Measurements from ENCODE around the gene NEO1.
A peak's percentile ranks its signal among the peaks of the same experiment; 100 is the strongest.

Gene NEO1

GRCh38 chr15:73075160-73075859 is 23.0 kb downstream of the NEO1 start:
- no peaks in the 10 kb centered on the region for H3K9me3 Mint-ChIP-seq
- H3K27ac Mint-ChIP-seq, result no peak overlapping the region
- H3K4me3 Mint-ChIP-seq, result no peak overlapping the region
- DNase-seq (ENCODE audit: low spot score), result no peak
- H3K4me1 Mint-ChIP-seq (ENCODE audit: low read depth), result peaks cover 5% of the 10 kb centered on the region
- peaks cover 2% of the 10 kb centered on the region for H3K27me3 Mint-ChIP-seq (ENCODE audit: low read depth)
- no peaks in the 10 kb centered on the region for H3K36me3 Mint-ChIP-seq (ENCODE audit: low read depth)

GRCh38 chr15:73078291-73078690 is 26.0 kb downstream of the NEO1 start:
- peaks cover 5% of the 10 kb centered on the region for H3K4me1 Mint-ChIP-seq (ENCODE audit: low read depth)
- no peaks in the 10 kb centered on the region for H3K9me3 Mint-ChIP-seq
- peaks cover 2% of the 10 kb centered on the region for H3K27me3 Mint-ChIP-seq (ENCODE audit: low read depth)
- DNase-seq (ENCODE audit: low spot score), result no peak
- no peak overlapping the region for H3K27ac Mint-ChIP-seq
- H3K36me3 Mint-ChIP-seq (ENCODE audit: low read depth), result no peaks in the 10 kb centered on the region
- no peak overlapping the region for H3K4me3 Mint-ChIP-seq

GRCh38 chr15:73078722-73079121 is 26.5 kb downstream of the NEO1 start:
- no peak for DNase-seq (ENCODE audit: low spot score)

GRCh38 chr15:73079565-73079964 is 27.3 kb downstream of the NEO1 start:
- no peak overlapping the region for H3K4me3 Mint-ChIP-seq
- no peak for DNase-seq (ENCODE audit: low spot score)

More at GRCh38 chr15:73078722-73079121, 26.5 kb downstream of the NEO1 start:
- Mint-ChIP-seq H3K36me3 (ENCODE audit: low read depth) (no peaks in the 10 kb centered on the region), H3K27me3 (ENCODE audit: low read depth) (peaks cover 2% of the 10 kb centered on the region), H3K4me3 (no peak overlapping the region), H3K27ac (no peak overlapping the region), H3K4me1 (ENCODE audit: low read depth) (peaks cover 5% of the 10 kb centered on the region), H3K9me3 (no peaks in the 10 kb centered on the region)

GRCh38 chr15:73081321-73081958 is 29.2 kb downstream of the NEO1 start:
- H3K4me3 Mint-ChIP-seq, result no peak overlapping the region
- H3K9me3 Mint-ChIP-seq, result no peaks in the 10 kb centered on the region
- peaks cover 5% of the 10 kb centered on the region for H3K4me1 Mint-ChIP-seq (ENCODE audit: low read depth)
- H3K27ac Mint-ChIP-seq, result no peak overlapping the region
- peaks cover 6% of the 10 kb centered on the region for H3K27me3 Mint-ChIP-seq (ENCODE audit: low read depth)
- DNase-seq (ENCODE audit: low spot score), result no peak
- H3K36me3 Mint-ChIP-seq (ENCODE audit: low read depth), result no peaks in the 10 kb centered on the region

More at GRCh38 chr15:73079565-73079964, 27.3 kb downstream of the NEO1 start:
- peaks cover 5% of the 10 kb centered on the region for H3K4me1 Mint-ChIP-seq (ENCODE audit: low read depth)
- H3K9me3 Mint-ChIP-seq, result no peaks in the 10 kb centered on the region
- no peaks in the 10 kb centered on the region for H3K36me3 Mint-ChIP-seq (ENCODE audit: low read depth)
- peaks cover 2% of the 10 kb centered on the region for H3K27me3 Mint-ChIP-seq (ENCODE audit: low read depth)
- no peak overlapping the region for H3K27ac Mint-ChIP-seq

- Mint-ChIP-seq H3K36me3 (ENCODE audit: low read depth) (peaks cover 3% of the 10 kb centered on the region), H3K27me3 (ENCODE audit: low read depth) (peaks cover 8% of the 10 kb centered on the region), H3K4me3 (no peak overlapping the region), H3K4me1 (ENCODE audit: low read depth) (peaks cover 10% of the 10 kb centered on the region), H3K27ac (no peak overlapping the region), H3K9me3 (no peaks in the 10 kb centered on the region)
- no peak for DNase-seq (ENCODE audit: low spot score)
Measured at GRCh38 chr15:73082812-73083211, 30.5 kb downstream of the NEO1 start.

GRCh38 chr15:73087098-73087497 is 34.8 kb downstream of the NEO1 start:
- Mint-ChIP-seq H3K36me3 (ENCODE audit: low read depth) (peaks cover 3% of the 10 kb centered on the region), H3K4me3 (peak overlapping the region; percentile 35), H3K4me1 (ENCODE audit: low read depth) (peaks cover 10% of the 10 kb centered on the region), H3K27me3 (ENCODE audit: low read depth) (peaks cover 22% of the 10 kb centered on the region), H3K9me3 (no peaks in the 10 kb centered on the region), H3K27ac (no peak overlapping the region)
- DNase-seq (ENCODE audit: low spot score), result no peak

GRCh38 chr15:73105064-73105463 is 52.8 kb downstream of the NEO1 start:
- DNase-seq (ENCODE audit: low spot score), result no peak
- no peaks in the 10 kb centered on the region for H3K4me1 Mint-ChIP-seq (ENCODE audit: low read depth)
- H3K36me3 Mint-ChIP-seq (ENCODE audit: low read depth), result no peaks in the 10 kb centered on the region
- H3K9me3 Mint-ChIP-seq, result no peaks in the 10 kb centered on the region
- no peak overlapping the region for H3K4me3 Mint-ChIP-seq
- no peak overlapping the region for H3K27ac Mint-ChIP-seq
- H3K27me3 Mint-ChIP-seq (ENCODE audit: low read depth), result peaks cover 2% of the 10 kb centered on the region

- DNase-seq (ENCODE audit: low spot score), result no peak
Measured at GRCh38 chr15:73108676-73109075, 56.4 kb downstream of the NEO1 start.

GRCh38 chr15:73109765-73110164 is 57.5 kb downstream of the NEO1 start:
- Mint-ChIP-seq H3K27ac (no peak overlapping the region), H3K27me3 (ENCODE audit: low read depth) (peaks cover 9% of the 10 kb centered on the region), H3K4me3 (no peak overlapping the region), H3K36me3 (ENCODE audit: low read depth) (no peaks in the 10 kb centered on the region), H3K4me1 (ENCODE audit: low read depth) (no peaks in the 10 kb centered on the region), H3K9me3 (no peaks in the 10 kb centered on the region)
- no peak for DNase-seq (ENCODE audit: low spot score)

More at GRCh38 chr15:73108676-73109075, 56.4 kb downstream of the NEO1 start:
- Mint-ChIP-seq H3K4me3 (no peak overlapping the region), H3K4me1 (ENCODE audit: low read depth) (no peaks in the 10 kb centered on the region), H3K9me3 (no peaks in the 10 kb centered on the region), H3K36me3 (ENCODE audit: low read depth) (no peaks in the 10 kb centered on the region), H3K27me3 (ENCODE audit: low read depth) (peaks cover 7% of the 10 kb centered on the region), H3K27ac (no peak overlapping the region)

GRCh38 chr15:73110201-73110600 is 57.9 kb downstream of the NEO1 start:
- DNase-seq (ENCODE audit: low spot score), result no peak
- peaks cover 9% of the 10 kb centered on the region for H3K27me3 Mint-ChIP-seq (ENCODE audit: low read depth)
- no peak overlapping the region for H3K27ac Mint-ChIP-seq
- no peaks in the 10 kb centered on the region for H3K4me1 Mint-ChIP-seq (ENCODE audit: low read depth)
- H3K36me3 Mint-ChIP-seq (ENCODE audit: low read depth), result no peaks in the 10 kb centered on the region
- no peak overlapping the region for H3K4me3 Mint-ChIP-seq
- no peaks in the 10 kb centered on the region for H3K9me3 Mint-ChIP-seq

- Mint-ChIP-seq H3K9me3 (no peaks in the 10 kb centered on the region), H3K27me3 (ENCODE audit: low read depth) (peaks cover 12% of the 10 kb centered on the region), H3K27ac (no peak overlapping the region), H3K36me3 (ENCODE audit: low read depth) (no peaks in the 10 kb centered on the region), H3K4me3 (no peak overlapping the region), H3K4me1 (ENCODE audit: low read depth) (no peaks in the 10 kb centered on the region)
- no peak for DNase-seq (ENCODE audit: low spot score)
Measured at GRCh38 chr15:73114064-73114463, 61.8 kb downstream of the NEO1 start.

GRCh38 chr15:73116164-73116563 is 63.9 kb downstream of the NEO1 start:
- Mint-ChIP-seq H3K4me3 (no peak overlapping the region), H3K27me3 (ENCODE audit: low read depth) (peaks cover 4% of the 10 kb centered on the region), H3K27ac (no peak overlapping the region), H3K9me3 (no peaks in the 10 kb centered on the region), H3K36me3 (ENCODE audit: low read depth) (no peaks in the 10 kb centered on the region), H3K4me1 (ENCODE audit: low read depth) (no peaks in the 10 kb centered on the region)
- no peak for DNase-seq (ENCODE audit: low spot score)

- Mint-ChIP-seq H3K9me3 (no peaks in the 10 kb centered on the region), H3K36me3 (ENCODE audit: low read depth) (no peaks in the 10 kb centered on the region), H3K27ac (no peak overlapping the region), H3K4me3 (no peak overlapping the region), H3K27me3 (ENCODE audit: low read depth) (peaks cover 4% of the 10 kb centered on the region), H3K4me1 (ENCODE audit: low read depth) (no peaks in the 10 kb centered on the region)
- DNase-seq (ENCODE audit: low spot score), result no peak
Measured at GRCh38 chr15:73118055-73118454, 65.8 kb downstream of the NEO1 start.

Data from T-helper 2 cell treated with Interferon-gamma antibody and Interleukin-4, amounts not matched to agents 5 μg/mL and 100 μg/mL, for 36 hours (primary cell).